Daoy (cell line): Measurements from ENCODE around the gene BRD9. TPM values are rescaled to one million over a fixed set of nuclear protein-coding genes. Genes with fewer than 3 reads are reported as not detected.
"Not testable (repeated sequence)": the region's sequence is repeated elsewhere in the genome, so short reads cannot be mapped to it uniquely, and the experiment has no call there.

Experiments used
- DNase-seq: peaks from one replicate; pipeline ENCODE4 v3.0.0-alpha.2; 2015; ENCODE audit warnings: low read depth
- total RNA-seq: library from RNA; depleted of rRNA; stranded (reverse); fragments of >200 nt; shearing (Covaris generic); gene quantifications from 2 replicates; pipeline ENCODE4 v1.2.3, GENCODE V29; 2014

BRD9 gene
- total RNA-seq, 1 experiment from 2014 or later = 42.9 TPM

DNA sequence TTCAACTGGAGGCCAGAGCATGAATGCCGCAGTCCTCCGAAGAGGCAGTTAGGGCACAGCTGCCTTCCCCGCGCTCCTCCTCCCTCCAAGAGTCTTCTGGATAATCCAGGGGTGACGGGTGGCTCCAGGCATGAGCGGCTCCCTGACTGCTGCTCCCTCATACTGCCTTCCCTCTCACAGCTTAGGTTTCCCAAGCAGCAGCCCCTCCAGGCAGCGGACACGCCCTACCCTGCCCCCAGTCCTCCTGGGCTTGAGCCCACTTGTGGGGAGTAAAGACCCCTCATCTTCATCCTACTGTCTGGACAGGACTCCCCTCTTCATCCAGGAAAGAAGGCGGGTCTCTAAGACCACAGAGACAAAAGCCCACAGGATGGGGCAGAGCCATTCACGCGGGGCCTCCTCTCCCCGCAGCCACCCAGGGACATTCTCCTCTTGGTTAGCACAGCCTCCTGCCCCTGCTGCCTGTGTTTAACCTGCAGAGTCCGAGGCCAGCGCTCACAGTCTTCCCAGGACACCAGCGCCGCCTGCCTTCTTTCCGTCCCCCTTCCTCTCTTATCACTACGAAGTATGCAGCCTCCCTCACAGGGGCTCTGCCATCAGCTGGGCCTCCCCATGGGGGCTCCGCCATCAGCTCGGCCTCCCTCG, 47.4 kb downstream of the BRD9 start:
- not testable (repeated sequence) for DNase-seq

- DNase-seq = not testable (repeated sequence)
Measured at GRCh38 chr5:844426-844825, 48.2 kb downstream of the BRD9 start.

DNA sequence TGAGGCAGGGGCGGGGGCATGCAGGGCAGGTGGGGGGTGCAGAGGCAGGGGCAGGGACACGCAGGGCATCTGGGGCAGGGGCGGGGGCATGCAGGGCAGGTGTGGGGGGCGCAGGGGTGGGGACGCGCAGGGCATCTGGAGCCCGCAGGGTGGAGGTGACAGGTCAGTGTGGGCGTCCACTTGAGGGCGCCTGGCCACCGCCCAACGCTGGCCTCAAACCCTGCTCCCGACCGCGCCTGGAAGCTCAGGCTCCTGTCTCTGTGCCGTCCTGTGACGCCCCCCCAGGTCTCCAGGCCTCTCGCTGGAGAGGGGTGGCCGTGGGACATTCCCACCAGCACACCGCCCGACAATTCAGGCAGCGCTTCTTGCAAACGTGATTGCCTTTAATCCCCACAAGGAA, 48.7 kb downstream of the BRD9 start:
- DNase-seq = not testable (repeated sequence)

GRCh38 chr5:843371-843770, 49.2 kb downstream of the BRD9 start:
- not testable (repeated sequence) for DNase-seq

- DNase-seq = not testable (repeated sequence)
Measured at GRCh38 chr5:842402-843221, 50.0 kb downstream of the BRD9 start.

DNA sequence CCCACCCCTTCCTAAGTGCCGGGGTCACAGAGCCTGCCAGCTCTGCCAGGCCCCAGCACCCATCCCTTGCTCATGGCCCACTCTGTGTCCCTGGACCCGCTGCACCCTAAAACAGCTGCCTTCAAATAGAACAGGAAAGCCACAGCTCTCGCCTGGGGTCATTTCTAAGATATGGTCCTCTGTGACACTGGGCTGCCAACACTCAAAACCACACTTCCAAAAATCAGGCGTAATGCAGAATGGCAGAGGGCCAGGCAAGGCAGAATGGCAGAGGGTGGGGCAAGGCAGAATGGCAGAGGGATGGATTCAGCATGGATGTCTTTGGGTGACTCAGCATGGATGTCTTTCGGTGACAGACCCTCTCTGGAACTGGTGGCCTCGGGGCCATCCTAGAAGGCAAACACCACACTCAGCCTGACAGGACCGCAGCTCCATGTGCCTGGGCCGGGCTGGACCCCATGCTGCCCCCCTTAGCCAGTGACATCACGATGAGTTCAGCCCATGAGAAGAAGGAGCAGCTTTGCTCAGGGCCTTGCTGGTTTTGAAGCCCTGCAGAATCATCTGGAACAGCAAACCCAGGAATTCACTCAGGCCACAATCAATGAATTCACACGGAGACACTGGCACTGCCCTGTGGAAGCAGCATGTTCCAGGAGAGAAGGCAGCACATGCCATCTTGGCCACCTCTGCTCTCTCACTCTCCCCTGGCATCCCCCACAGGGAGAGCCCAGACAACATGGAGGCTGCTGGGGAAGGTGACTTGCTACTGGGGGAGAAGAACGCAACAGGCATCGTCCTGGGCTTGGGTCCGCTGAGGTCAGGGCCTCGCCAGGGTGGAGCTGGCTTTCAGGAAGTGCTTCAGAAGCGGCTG, 50.8 kb downstream of the BRD9 start:
- not testable (repeated sequence) for DNase-seq

DNA sequence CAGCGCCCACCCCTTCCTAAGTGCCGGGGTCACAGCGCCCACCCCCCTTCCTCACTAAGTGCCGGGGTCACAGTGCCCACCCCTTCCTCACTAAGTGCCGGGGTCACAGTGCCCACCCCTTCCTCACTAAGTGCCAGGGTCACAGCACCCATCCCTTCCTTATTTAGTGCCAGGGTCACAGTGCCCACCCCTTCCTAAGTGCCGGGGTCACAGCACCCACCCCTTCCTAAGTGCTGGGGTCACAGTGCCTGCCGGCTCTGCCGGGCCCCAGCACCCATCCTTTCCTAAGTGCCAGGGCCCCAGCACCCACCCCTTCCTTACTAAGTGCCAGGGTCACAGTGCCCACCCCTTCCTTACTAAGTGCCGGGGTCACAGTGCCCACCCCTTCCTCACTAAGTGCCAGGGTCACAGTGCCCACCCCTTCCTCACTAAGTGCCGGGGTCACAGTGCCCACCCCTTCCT, 51.6 kb downstream of the BRD9 start:
- not testable (repeated sequence) for DNase-seq

- not testable (repeated sequence) for DNase-seq
Measured at GRCh38 chr5:840118-840973, 52.3 kb downstream of the BRD9 start.

DNA sequence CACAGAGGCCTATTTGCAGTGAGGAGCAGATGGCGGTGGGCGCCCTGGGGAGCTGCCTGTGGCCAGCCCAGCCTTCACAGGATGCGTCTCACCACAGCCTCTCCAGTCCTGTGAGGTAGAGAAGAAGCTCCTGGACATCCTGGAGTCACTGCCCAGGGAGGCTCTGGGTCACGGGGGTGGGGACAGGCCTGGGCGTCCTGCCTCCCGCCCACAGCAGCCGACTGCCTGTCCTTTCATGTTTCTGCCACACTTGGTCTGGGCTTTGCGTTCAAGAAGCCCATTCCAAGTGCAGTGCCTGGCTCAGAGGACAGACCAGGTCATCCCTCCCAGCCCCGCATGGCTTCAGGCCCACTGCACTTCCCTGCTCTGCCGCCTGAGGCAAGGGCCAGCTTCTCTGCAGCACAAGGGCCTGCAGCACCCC, 54.2 kb downstream of the BRD9 start:
- not testable (repeated sequence) for DNase-seq

- not testable (repeated sequence) for DNase-seq
Measured at GRCh38 chr5:837621-838121, 54.9 kb downstream of the BRD9 start.

DNA sequence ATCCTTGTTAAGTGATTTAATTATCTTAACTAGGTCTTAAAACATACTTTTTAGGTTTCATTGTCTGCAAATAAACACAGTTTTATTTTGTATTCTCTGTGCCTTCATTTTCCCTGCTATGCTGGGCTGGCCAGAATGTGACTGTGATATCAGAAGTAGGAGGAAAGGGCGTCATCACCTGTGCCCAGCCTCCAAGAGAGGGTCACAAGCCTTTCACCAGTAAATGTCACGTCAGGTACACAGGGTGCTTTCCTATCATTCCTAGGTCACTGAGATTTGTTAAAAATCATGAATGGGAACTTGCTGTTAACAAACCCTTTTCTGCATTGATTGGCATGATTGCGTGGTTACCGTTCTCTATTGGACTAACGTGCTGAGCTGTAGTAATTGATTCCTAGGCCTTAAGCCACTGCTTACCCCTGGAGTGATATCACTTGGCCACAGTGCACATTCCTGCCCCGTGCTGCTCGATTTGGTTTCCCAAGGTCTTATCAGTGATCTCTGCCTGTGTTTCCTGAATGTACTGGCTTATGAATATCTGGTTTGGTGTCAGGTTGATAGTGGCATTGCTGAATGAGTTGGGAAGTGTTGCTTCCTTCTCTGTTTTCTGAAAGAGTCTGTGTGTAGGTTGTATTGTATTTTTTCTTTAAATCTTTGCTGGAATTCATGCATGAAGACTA, 56.5 kb downstream of the BRD9 start:
- not testable (repeated sequence) for DNase-seq

GRCh38 chr5:834013-834412, 58.6 kb downstream of the BRD9 start:
- DNase-seq = not testable (repeated sequence)

GRCh38 chr5:828194-828593, 64.4 kb downstream of the BRD9 start:
- DNase-seq = not testable (repeated sequence)

- not testable (repeated sequence) for DNase-seq
Measured at GRCh38 chr5:825544-825943, 67.1 kb downstream of the BRD9 start.

GRCh38 chr5:821504-821903, 71.1 kb downstream of the BRD9 start:
- DNase-seq = no peak

- DNase-seq = no peak
Measured at GRCh38 chr5:820245-820644, 72.4 kb downstream of the BRD9 start.

- DNase-seq = no peak
Measured at GRCh38 chr5:819078-819477, 73.5 kb downstream of the BRD9 start.

GRCh38 chr5:816176-816575, 76.4 kb downstream of the BRD9 start:
- DNase-seq = no peak

GRCh38 chr5:815449-815848, 77.2 kb downstream of the BRD9 start:
- DNase-seq = no peak
